NCI-H1105 (cell line): ENCODE data around the gene ANK2.
A peak's percentile ranks its signal among the peaks of the same experiment; 100 is the strongest.
"Not testable (repeated sequence)": the region's sequence is repeated elsewhere in the genome, so short reads cannot be mapped to it uniquely, and the experiment has no call there.

Experiments used
- DNase-seq: peaks from one replicate; lab custom pipeline; 2025; lab: John Stamatoyannopoulos, UW

ANK2 gene

GRCh38 chr4:113209153-113209552, 159.7 kb downstream of the ANK2 start:
- no peak for DNase-seq

- DNase-seq, result no peak
Observed at GRCh38 chr4:113209652-113210320, 160.3 kb downstream of the ANK2 start.

- DNase-seq, result no peak
Observed at GRCh38 chr4:113212613-113213012, 163.2 kb downstream of the ANK2 start.

- DNase-seq, result no peak
Observed at GRCh38 chr4:113221990-113222389, 172.5 kb downstream of the ANK2 start.

- DNase-seq, result no peak
Observed at GRCh38 chr4:113222471-113222870, 173.0 kb downstream of the ANK2 start.

- DNase-seq, result no peak
Observed at GRCh38 chr4:113223001-113223400, 173.5 kb downstream of the ANK2 start.

GRCh38 chr4:113232194-113232593, 182.7 kb downstream of the ANK2 start:
- DNase-seq, result no peak

GRCh38 chr4:113236916-113237315, 187.5 kb downstream of the ANK2 start:
- DNase-seq, result no peak

- no peak for DNase-seq
Observed at GRCh38 chr4:113243312-113243711, 193.9 kb downstream of the ANK2 start.

- DNase-seq, result not testable (repeated sequence)
Observed at GRCh38 chr4:113244747-113245146, 195.3 kb downstream of the ANK2 start.

GRCh38 chr4:113248320-113248719, 198.9 kb downstream of the ANK2 start:
- no peak for DNase-seq

GRCh38 chr4:113255628-113256027, 206.2 kb downstream of the ANK2 start:
- DNase-seq, result no peak

GRCh38 chr4:113256946-113257345, 207.5 kb downstream of the ANK2 start:
- DNase-seq, result no peak

GRCh38 chr4:113260688-113261087, 211.2 kb downstream of the ANK2 start:
- no peak for DNase-seq

GRCh38 chr4:113263274-113263673, 213.8 kb downstream of the ANK2 start:
- no peak for DNase-seq

GRCh38 chr4:113270520-113271319, 221.3 kb downstream of the ANK2 start:
- DNase-seq, result no peak

- no peak for DNase-seq
Observed at GRCh38 chr4:113272523-113272922, 223.1 kb downstream of the ANK2 start.

- no peak for DNase-seq
Observed at GRCh38 chr4:113273721-113274220, 224.3 kb downstream of the ANK2 start.

- no peak for DNase-seq
Observed at GRCh38 chr4:113276464-113277170, 227.2 kb downstream of the ANK2 start.

GRCh38 chr4:113278324-113278934, 229.0 kb downstream of the ANK2 start:
- DNase-seq, result peak; percentile 30

GRCh38 chr4:113285501-113285900, 236.0 kb downstream of the ANK2 start:
- DNase-seq, result no peak

- no peak for DNase-seq
Observed at GRCh38 chr4:113288257-113288656, 238.8 kb downstream of the ANK2 start.
